Neural crest cell (in vitro differentiated cells): Measurements from ENCODE around the gene MMP1. TPM values are rescaled to one million over a fixed set of nuclear protein-coding genes. Genes with fewer than 3 reads are reported as not detected.
A peak's percentile ranks its signal among the peaks of the same experiment; 100 is the strongest.
"Not testable (repeated sequence)": the region's sequence is repeated elsewhere in the genome, so short reads cannot be mapped to it uniquely, and the experiment has no call there.

Experiments
- DNase-seq: peaks from one replicate; pipeline ENCODE4 v3.0.0; 2021; ENCODE audit warnings: low read depth, mixed read lengths, low spot score
- H3K27ac Mint-ChIP-seq: one replicate; pipeline ENCODE4 v1.8.0; 2021; ENCODE audit warnings: mild to moderate bottlenecking, mixed read lengths; ENCODE audit not compliant: unreplicated experiment
- H3K27me3 Mint-ChIP-seq: 2 replicates; pipeline ENCODE4 v1.8.0; 2021; ENCODE audit warnings: low read depth, mild to moderate bottlenecking, mixed read lengths
- H3K36me3 Mint-ChIP-seq: 2 replicates; pipeline ENCODE4 v1.8.0; 2021; ENCODE audit warnings: low read depth, mild to moderate bottlenecking, mixed read lengths
- H3K4me1 Mint-ChIP-seq: 2 replicates; pipeline ENCODE4 v1.8.0; 2021; ENCODE audit warnings: mixed read lengths
- H3K4me3 Mint-ChIP-seq: one replicate; pipeline ENCODE4 v1.8.0; 2021; ENCODE audit warnings: mild to moderate bottlenecking, mixed read lengths
- H3K9me3 Mint-ChIP-seq: 2 replicates; pipeline ENCODE4 v1.8.0; 2021; ENCODE audit warnings: mixed read lengths
- CTCF ChIP-seq: fragments of 200-600 bp; sonication (generic); conservative IDR thresholded peaks from 2 replicates; pipeline ENCODE4 v1.5.0; 2021; ENCODE audit warnings: antibody characterized with exemption, mild to moderate bottlenecking
- total RNA-seq: library from RNA; stranded (reverse); gene quantifications from 2 replicates; pipeline ENCODE4 v1.2.1, GENCODE V29; 2021

Gene MMP1
- total RNA-seq, 1 donor from 2014 or later: not detected

GRCh38 chr11:102749101-102749722, 48.7 kb downstream of the MMP1 start:
- Mint-ChIP-seq H3K27ac (peak overlapping the region; percentile 72), H3K36me3 (peaks cover 2% of the 10 kb centered on the region), H3K4me1 (peaks cover 8% of the 10 kb centered on the region), H3K27me3 (no peaks in the 10 kb centered on the region), H3K9me3 (peaks cover 5% of the 10 kb centered on the region), H3K4me3 (no peak overlapping the region)
- TF ChIP-seq CTCF: no peak
- no peak for DNase-seq

- Mint-ChIP-seq H3K4me3 (peak overlapping the region; percentile 81), H3K27ac (peak overlapping the region; percentile 89)
- not testable (repeated sequence) for H3K4me1 Mint-ChIP-seq, H3K9me3 Mint-ChIP-seq, DNase-seq, H3K27me3 Mint-ChIP-seq, H3K36me3 Mint-ChIP-seq
Measured at GRCh38 chr11:102746746-102747578, 51.0 kb downstream of the MMP1 start.

Other genes with a start within 250 kb of the MMP1 start
- not detected in 2 replicates for gene MMP20, start 172.8 kb downstream of the MMP1 start, total RNA-seq
- gene MMP27, start 92.4 kb downstream of the MMP1 start, total RNA-seq: not detected in 2 replicates
- gene MMP8, start 73.2 kb downstream of the MMP1 start, total RNA-seq: not detected in 2 replicates
- not detected in 2 replicates for gene MMP10, start 17.5 kb downstream of the MMP1 start, total RNA-seq
- gene MMP3, start 45.4 kb upstream of the MMP1 start, total RNA-seq: not detected in 2 replicates
- gene MMP12, start 76.8 kb upstream of the MMP1 start, total RNA-seq: not detected in 2 replicates
- gene MMP13, start 157.6 kb upstream of the MMP1 start, total RNA-seq: not detected in 2 replicates